ENCODE data around the gene CNN2. TPM values are rescaled to one million over a fixed set of nuclear protein-coding genes. Genes with fewer than 3 reads are reported as not detected.
A peak's percentile ranks its signal among the peaks of the same experiment; 100 is the strongest.

The CNN2 gene
- total and polyA plus RNA-seq, 12 donors, result 33.0 to 117 (median 61.7) TPM

DNA sequence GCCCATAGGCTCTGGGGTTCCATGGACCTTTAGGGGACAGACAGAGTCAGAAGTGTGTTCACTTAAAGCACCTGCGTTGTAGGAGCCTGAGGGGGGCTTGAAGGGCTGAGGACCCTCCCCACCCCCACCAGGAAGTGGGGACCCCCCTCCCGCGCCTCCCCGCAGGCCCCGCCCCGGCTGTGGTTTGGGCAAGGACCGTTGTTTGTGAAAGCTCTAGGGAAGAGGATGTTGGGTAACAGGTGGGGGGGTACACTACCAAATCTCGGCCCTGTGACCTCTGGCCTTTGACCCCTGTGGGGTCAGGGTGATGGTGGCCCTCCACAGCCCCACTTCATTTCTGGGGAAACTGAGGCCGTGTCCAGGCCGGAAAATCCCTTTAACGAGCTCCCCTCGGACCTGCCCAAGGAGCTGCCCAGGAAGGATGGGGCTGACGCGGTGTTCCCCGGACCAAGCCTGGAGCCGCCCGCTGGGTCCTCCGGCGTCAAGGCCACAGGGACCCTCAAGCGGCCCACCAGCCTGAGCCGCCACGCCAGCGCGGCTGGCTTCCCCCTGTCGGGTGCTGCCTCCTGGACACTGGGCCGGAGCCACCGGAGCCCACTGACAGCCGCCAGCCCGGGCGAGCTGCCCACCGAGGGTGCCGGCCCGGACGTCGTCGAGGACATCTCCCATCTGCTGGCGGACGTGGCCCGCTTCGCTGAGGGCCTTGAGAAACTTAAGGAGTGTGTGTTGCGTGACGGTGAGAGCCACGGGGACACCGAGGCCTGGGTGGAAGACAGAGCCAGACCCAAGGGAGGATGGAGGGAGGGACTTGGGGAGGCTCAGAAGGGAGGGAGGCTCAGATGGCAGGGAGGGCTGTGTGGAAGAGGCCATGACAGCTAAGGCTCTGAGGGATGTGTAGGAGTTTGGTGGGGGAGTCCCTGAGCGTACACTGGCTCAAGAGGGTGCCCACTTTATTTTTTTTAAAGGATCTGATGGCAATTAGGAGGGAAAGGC lies 41.9 kb downstream of the CNN2 start:
- H3K4me1 ChIP-seq, result peaks cover 11 to 65% (median 37%) of the 10 kb centered on the region in 9 donors
- H3K27me3 ChIP-seq, result peaks cover 34 to 89% (median 76%) of the 10 kb centered on the region in 7 donors
- DNase-seq, result peak; percentile 45 to 61
- peak in 4 of 8 donors; percentile 22 to 34 (median 30) for ATAC-seq
- peaks cover 0 to 24% (median 0%) of the 10 kb centered on the region in 9 donors for H3K36me3 ChIP-seq
- intact Hi-C loops (cut with DNase I), result no loop called here
- 67 to 76% methylated on average over 45 of the region's 45 CpGs for WGBS, 2 donors
- H3K4me3 ChIP-seq, result peak overlapping the region in 7 of 10 donors; percentile 38 to 76 (median 49)
- peak overlapping the region in 6 of 10 donors; percentile 15 to 96 (median 64) for H3K27ac ChIP-seq
- H3K9me3 ChIP-seq, result no peaks in the 10 kb centered on the region
- TF ChIP-seq, protein P1, sequence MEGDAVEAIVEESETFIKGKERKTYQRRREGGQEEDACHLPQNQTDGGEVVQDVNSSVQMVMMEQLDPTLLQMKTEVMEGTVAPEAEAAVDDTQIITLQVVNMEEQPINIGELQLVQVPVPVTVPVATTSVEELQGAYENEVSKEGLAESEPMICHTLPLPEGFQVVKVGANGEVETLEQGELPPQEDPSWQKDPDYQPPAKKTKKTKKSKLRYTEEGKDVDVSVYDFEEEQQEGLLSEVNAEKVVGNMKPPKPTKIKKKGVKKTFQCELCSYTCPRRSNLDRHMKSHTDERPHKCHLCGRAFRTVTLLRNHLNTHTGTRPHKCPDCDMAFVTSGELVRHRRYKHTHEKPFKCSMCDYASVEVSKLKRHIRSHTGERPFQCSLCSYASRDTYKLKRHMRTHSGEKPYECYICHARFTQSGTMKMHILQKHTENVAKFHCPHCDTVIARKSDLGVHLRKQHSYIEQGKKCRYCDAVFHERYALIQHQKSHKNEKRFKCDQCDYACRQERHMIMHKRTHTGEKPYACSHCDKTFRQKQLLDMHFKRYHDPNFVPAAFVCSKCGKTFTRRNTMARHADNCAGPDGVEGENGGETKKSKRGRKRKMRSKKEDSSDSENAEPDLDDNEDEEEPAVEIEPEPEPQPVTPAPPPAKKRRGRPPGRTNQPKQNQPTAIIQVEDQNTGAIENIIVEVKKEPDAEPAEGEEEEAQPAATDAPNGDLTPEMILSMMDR (IDR thresholded peaks at IDR 0.05), result no peak

DNA sequence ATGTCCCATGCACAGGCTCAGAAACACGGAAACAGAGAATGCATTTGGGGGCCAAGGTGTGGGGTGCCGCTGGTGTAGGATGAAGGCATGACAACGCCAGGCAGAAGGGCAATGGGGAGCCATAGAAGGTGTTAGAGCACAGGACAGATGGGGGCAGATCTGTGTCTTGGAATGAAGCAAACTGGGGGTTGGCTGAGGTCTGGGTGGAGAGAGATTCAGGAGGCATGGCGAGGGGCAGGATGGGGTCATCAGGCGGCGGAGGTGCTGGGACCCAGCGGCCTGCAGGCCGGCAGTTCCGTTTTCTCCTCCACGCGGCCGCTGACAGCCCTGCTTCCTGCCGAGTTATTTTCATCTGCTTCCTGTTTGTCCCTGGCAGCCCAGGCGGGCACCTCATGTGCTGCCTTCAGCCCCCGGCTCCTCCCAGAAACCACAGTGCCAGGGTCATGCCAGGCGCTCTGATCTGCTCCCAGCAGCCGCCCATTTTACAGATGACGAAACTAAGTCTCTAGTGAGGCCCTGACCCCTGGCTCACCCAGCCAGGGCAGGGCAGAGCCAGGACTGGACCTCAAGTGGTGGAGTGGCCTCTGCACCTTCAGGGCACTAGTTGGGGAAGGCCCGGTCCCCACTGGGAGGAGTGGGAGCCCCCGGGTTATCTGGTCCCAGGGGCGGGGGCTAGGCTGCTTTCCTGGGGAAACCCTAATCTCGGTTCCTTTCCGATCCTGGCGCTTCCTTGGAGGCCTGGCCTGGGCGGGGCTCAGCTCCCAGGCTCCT lies 42.8 kb downstream of the CNN2 start:
- TF ChIP-seq, protein P1 (IDR thresholded peaks at IDR 0.05), result no peak
- DNase-seq (peak; percentile 50 to 72), ATAC-seq (peak in 7 of 8 donors; percentile 16 to 68 (median 48))
- Histone ChIP-seq H3K4me1 (peaks cover 11 to 74% (median 37%) of the 10 kb centered on the region in 9 donors), H3K36me3 (peaks cover 0 to 33% (median 0%) of the 10 kb centered on the region in 9 donors), H3K27ac (peak overlapping the region in 4 of 10 donors; percentile 15 to 96 (median 54)), H3K9me3 (no peaks in the 10 kb centered on the region), H3K4me3 (peak overlapping the region in 6 of 10 donors; percentile 4 to 76 (median 46)), H3K27me3 (peaks cover 34 to 83% (median 71%) of the 10 kb centered on the region in 7 donors)
- 42 to 48% methylated on average over 24 to 25 of the region's 25 CpGs for WGBS, 2 donors
- intact Hi-C loops (cut with DNase I), result no loop called here

DNA sequence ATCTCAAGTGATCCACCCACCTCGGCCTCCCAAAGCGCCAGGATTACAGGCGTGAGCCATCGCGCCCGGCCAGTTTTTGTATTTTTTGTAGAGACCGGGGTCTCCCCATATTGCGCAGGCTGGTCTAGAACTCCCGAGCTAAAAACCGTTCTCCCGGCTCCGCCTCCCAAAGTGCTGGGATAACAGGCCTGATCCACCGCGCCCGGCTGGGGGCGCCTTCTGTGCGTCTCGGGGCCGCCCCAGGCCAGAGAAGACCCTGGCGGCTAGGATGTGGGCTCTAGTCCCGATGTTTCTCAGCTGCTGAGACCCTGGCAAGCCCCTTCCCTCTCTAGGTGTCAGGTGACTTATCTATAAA lies 44.1 kb downstream of the CNN2 start:
- H3K4me1 ChIP-seq, result peaks cover 9 to 72% (median 27%) of the 10 kb centered on the region in 9 donors
- TF ChIP-seq, protein P1 (IDR thresholded peaks at IDR 0.05), result no peak
- ATAC-seq, result no peak
- H3K27ac ChIP-seq, result no peak overlapping the region
- no peaks in the 10 kb centered on the region for H3K9me3 ChIP-seq
- peaks cover 34 to 76% (median 65%) of the 10 kb centered on the region in 7 donors for H3K27me3 ChIP-seq
- WGBS, 2 donors, result 13 to 16% methylated on average over 21 of the region's 21 CpGs
- H3K36me3 ChIP-seq, result peaks cover 0 to 43% (median 0%) of the 10 kb centered on the region in 9 donors
- intact Hi-C loops (cut with DNase I), result no loop called here
- no peak for DNase-seq
- no peak overlapping the region for H3K4me3 ChIP-seq

Measured in heart right ventricle (tissue), 16 donors.